ENCODE results near the gene BRAP.

DNA sequence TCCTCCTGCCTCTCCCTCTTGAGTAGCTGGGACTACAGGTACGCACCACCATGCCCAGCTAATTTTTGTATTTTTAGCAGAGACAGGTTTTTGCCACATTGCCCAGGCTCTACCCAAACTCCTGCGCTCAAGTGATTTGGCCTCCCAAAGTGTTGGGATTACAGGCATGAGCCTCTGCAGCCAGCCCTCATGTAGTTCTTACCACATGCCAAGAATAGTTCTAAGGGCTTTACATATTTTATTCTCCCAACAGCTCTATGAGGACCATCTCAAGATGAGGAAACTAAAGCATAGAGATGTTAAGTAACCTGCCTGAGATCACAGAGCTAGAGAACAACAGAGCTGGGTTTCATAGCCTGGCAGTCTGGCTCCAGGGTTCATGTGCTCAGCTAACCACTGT, 43.0 kb upstream of the BRAP start:
- TF ChIP-seq, protein P1, sequence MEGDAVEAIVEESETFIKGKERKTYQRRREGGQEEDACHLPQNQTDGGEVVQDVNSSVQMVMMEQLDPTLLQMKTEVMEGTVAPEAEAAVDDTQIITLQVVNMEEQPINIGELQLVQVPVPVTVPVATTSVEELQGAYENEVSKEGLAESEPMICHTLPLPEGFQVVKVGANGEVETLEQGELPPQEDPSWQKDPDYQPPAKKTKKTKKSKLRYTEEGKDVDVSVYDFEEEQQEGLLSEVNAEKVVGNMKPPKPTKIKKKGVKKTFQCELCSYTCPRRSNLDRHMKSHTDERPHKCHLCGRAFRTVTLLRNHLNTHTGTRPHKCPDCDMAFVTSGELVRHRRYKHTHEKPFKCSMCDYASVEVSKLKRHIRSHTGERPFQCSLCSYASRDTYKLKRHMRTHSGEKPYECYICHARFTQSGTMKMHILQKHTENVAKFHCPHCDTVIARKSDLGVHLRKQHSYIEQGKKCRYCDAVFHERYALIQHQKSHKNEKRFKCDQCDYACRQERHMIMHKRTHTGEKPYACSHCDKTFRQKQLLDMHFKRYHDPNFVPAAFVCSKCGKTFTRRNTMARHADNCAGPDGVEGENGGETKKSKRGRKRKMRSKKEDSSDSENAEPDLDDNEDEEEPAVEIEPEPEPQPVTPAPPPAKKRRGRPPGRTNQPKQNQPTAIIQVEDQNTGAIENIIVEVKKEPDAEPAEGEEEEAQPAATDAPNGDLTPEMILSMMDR (IDR thresholded peaks at IDR 0.05): no peak
- TF ChIP-seq POLR2AphosphoS5 (IDR thresholded peaks at IDR 0.05) (no peak), POLR2A (IDR thresholded peaks at IDR 0.05) (no peak), EP300 (IDR thresholded peaks at IDR 0.05; ENCODE audit: low read depth) (no peak)

Data from transverse colon (tissue), 4 donors.